ENCODE measurements around the gene INSM1.

INSM1 gene

GRCh38 chr20:20362774-20363433, 5.0 kb upstream of the INSM1 start:
- no peak for DNase-seq (ENCODE audit: low spot score)

- no peak for DNase-seq (ENCODE audit: low spot score)
Observed at GRCh38 chr20:20363434-20363798, 4.5 kb upstream of the INSM1 start.

GRCh38 chr20:20363799-20364592, 3.9 kb upstream of the INSM1 start:
- DNase-seq (ENCODE audit: low spot score), result no peak

- no peak for DNase-seq (ENCODE audit: low spot score)
Observed at GRCh38 chr20:20364593-20365479, 3.1 kb upstream of the INSM1 start.

GRCh38 chr20:20365480-20366161, 2.3 kb upstream of the INSM1 start:
- peak; percentile 21 for DNase-seq (ENCODE audit: low spot score)

DNA sequence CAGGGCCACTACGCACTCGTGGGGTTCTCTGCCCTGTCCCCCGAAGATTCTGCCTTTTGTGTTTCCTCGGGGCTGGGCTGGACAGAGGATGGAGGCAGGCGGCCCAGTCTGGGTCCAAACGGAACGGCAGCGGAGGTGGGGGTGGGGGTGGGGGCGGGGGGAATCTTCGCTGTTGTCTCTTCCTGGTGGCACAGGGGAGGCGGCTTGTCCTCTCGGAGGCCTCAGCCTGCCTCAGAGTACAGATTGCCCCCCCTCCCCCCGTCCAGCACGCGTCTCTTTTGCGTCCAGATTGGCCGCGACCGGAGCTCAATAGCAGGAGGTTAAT, 1.4 kb upstream of the INSM1 start:
- DNase-seq (ENCODE audit: low spot score), result peak; percentile 18

- peak; percentile 18 for DNase-seq (ENCODE audit: low spot score)
Observed at GRCh38 chr20:20366876-20367574, 879 bp upstream of the INSM1 start.

DNA sequence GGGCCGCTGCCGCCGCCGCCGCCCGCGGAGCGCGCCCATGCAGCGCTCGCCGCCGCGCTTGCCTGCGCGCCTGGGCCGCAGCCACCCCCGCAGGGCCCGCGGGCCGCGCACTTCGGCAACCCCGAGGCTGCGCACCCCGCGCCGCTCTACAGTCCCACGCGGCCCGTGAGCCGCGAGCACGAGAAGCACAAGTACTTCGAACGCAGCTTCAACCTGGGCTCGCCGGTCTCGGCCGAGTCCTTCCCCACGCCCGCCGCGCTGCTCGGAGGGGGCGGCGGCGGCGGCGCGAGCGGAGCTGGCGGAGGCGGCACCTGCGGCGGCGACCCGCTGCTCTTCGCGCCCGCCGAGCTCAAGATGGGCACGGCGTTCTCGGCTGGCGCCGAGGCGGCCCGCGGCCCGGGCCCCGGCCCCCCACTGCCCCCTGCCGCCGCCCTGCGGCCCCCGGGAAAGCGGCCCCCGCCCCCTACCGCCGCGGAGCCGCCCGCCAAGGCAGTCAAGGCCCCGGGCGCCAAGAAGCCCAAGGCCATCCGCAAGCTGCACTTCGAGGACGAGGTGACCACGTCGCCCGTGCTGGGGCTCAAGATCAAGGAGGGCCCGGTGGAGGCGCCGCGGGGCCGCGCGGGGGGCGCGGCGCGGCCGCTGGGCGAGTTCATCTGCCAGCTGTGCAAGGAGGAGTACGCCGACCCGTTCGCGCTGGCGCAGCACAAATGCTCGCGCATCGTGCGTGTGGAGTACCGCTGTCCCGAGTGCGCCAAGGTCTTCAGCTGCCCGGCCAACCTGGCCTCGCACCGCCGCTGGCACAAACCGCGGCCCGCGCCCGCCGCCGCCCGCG, 730 bp downstream of the INSM1 start:
- peak; percentile 67 for DNase-seq (ENCODE audit: low spot score)

GRCh38 chr20:20369250-20370093, 1.6 kb downstream of the INSM1 start:
- peak; percentile 52 for DNase-seq (ENCODE audit: low spot score)

GRCh38 chr20:20370094-20370575, 2.2 kb downstream of the INSM1 start:
- no peak for DNase-seq (ENCODE audit: low spot score)

GRCh38 chr20:20371083-20371482, 3.2 kb downstream of the INSM1 start:
- no peak for DNase-seq (ENCODE audit: low spot score)

DNA sequence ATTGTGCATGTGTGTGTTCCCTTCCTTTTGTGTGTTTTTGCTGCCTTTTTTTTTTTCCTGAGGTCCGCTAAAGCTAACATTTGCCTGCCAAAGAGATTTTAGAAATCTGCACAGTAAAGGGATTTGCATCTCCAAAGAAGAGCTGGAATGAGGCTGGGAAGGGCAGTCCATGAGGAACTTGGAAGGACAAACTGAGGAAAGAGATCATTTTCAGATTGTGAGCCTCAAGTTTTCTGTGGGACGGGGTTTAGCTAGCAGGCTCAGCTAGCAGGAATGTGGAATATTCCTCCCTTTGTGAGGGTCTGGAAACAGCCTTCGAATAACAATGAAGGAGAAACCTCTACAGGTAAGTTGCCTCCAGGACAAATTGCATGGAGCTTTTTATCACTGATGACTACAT, 3.8 kb downstream of the INSM1 start:
- DNase-seq (ENCODE audit: low spot score), result no peak

DNA sequence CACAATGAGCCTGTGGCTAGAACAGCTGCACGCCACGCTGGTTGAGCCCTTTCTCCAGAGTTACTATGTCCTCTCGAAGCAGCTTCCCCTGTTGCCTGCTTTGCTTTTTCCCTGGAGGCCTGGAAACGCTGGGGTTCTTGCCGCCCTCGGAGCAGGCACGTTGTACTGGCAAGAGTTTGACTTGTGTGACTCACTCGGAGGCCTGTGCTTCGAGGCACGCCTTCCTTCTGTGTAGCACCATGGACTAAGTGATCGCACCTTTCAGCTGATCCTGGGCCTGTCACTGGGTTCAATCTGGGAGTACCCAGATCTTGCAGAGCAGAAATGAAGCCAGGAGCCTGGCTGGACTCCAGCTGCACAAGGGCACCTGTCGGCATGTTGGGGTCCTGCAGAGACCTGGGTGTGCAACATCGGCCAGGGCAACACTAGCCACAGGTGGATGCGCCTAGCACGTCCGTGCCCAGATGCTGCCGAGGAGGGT, 5.2 kb downstream of the INSM1 start:
- no peak for DNase-seq (ENCODE audit: low spot score)

GRCh38 chr20:20375862-20376261, 8.0 kb downstream of the INSM1 start:
- no peak for DNase-seq (ENCODE audit: low spot score)

DNA sequence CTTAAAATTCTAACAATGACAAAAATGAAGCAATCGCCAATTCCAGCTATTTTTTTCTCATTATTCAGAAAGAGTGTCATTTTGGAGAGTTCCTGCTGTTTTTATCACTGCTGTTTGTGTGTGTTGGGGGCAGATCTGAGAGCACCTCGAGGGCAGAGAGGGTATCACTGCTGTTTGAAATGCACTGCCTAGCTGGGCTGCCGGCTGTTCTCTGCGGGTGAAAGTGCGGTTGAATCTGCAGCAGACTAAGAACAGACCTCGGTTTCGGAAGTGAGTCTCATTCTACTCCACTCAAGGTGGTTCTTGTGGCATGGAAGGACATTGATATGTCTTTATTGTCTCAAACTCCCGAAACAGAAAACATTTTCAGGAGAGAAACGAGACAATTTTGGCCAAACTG, 18.3 kb downstream of the INSM1 start:
- DNase-seq (ENCODE audit: low spot score), result no peak

DNA sequence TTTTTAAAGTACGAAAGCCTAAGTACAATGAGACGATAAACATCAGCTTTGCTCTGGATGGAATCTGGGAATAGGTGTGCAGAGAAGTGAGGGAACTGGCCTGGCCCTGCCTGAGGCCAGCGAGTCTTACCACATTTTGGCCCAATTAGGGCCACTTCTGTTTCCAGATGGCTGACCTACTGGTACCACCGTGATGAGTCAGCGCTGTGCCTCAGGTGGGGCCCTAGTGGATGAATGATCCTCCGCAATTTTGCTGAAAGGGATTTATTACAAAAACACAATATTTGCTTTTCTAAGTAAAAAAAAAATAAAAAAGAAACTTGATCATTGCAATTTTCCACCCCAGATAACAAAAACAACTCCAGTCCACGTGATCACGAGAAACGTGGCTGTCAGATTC, 22.5 kb downstream of the INSM1 start:
- no peak for DNase-seq (ENCODE audit: low spot score)

- no peak for DNase-seq (ENCODE audit: low spot score)
Observed at GRCh38 chr20:20391115-20391514, 23.2 kb downstream of the INSM1 start.

DNA sequence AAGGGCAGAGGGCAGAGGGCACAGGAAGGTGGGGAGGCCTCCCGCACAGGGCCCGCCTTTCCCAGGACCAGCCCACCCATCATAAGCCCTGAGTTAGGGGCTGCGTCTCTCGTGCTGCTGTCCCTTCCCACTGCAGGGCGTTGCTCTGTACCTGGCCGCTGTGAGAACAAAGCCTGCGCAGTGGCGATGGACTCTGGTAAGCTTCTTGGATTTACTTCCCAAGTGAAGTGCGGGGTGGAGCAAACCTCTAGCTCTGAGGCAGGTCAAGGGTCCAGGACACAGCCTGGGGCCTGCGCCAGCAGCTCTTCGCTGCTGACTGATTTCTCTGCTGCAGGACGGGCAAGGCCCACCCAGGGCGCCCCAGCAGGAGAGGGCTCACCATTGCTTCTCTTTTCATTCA, 23.9 kb downstream of the INSM1 start:
- DNase-seq (ENCODE audit: low spot score), result no peak
